ENCODE results near the gene ACAP3.

Gene ACAP3

DNA sequence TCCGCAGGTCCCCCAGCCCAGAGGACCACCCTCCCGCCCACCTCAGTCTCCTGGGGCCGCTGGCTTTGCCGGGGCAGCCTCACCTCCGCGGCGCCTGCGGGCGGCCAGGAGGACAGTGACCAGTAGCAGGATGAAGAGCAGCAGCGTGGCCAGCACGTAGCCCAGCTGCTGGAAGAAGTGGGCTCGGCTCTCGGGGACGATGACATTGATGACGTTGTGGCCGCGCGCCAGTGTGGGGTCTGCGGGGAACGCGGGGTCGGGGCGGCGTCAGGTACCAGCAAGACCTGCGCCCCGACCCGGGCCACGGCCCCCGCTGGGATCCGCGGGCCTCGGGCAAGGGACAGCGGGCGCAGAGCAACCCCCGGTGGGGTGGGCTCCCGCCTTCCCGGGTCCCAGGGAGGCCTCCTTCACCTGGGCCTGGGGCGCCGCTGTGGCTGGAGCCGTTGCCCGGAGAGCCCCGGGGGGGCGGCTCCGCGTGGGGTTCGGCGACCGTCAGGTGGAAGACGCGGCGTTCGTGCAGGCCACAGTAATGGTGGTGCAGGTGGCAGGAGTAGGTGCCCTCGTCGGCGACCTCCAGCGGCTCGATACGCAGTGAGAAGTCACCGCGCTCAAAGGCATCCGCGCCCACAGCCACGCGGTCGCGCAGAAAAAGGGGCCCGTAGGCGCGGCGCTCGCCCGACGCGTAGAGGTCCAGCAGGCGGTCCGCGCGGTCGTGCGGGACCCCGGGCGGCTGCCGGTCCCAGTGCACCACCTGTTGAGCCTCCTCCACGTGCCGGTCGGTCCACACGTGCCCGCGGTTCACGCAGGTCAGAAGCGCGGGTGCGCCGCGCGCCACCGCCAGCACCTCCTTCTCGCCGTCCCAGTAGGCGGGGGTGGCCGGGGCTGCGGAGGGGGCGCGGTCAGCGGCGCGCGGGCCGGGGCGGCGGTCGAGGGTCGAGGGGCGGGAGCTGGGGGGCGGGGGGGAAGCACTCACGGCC, 46.8 kb upstream of the ACAP3 start:
- TF ChIP-seq, protein P1, sequence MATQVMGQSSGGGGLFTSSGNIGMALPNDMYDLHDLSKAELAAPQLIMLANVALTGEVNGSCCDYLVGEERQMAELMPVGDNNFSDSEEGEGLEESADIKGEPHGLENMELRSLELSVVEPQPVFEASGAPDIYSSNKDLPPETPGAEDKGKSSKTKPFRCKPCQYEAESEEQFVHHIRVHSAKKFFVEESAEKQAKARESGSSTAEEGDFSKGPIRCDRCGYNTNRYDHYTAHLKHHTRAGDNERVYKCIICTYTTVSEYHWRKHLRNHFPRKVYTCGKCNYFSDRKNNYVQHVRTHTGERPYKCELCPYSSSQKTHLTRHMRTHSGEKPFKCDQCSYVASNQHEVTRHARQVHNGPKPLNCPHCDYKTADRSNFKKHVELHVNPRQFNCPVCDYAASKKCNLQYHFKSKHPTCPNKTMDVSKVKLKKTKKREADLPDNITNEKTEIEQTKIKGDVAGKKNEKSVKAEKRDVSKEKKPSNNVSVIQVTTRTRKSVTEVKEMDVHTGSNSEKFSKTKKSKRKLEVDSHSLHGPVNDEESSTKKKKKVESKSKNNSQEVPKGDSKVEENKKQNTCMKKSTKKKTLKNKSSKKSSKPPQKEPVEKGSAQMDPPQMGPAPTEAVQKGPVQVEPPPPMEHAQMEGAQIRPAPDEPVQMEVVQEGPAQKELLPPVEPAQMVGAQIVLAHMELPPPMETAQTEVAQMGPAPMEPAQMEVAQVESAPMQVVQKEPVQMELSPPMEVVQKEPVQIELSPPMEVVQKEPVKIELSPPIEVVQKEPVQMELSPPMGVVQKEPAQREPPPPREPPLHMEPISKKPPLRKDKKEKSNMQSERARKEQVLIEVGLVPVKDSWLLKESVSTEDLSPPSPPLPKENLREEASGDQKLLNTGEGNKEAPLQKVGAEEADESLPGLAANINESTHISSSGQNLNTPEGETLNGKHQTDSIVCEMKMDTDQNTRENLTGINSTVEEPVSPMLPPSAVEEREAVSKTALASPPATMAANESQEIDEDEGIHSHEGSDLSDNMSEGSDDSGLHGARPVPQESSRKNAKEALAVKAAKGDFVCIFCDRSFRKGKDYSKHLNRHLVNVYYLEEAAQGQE (IDR thresholded peaks at IDR 0.05; ENCODE audit: low read depth) = no peak
- TF ChIP-seq, protein P2, sequence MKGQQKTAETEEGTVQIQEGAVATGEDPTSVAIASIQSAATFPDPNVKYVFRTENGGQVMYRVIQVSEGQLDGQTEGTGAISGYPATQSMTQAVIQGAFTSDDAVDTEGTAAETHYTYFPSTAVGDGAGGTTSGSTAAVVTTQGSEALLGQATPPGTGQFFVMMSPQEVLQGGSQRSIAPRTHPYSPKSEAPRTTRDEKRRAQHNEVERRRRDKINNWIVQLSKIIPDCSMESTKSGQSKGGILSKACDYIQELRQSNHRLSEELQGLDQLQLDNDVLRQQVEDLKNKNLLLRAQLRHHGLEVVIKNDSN (IDR thresholded peaks at IDR 0.05) = no peak
- no peak for TF ChIP-seq RAD21 (IDR thresholded peaks at IDR 0.05; ENCODE audit: low read depth)
- TF ChIP-seq NFIC (IDR thresholded peaks at IDR 0.05) = no peak
- no peak for TF ChIP-seq TAF1 (IDR thresholded peaks at IDR 0.05; ENCODE audit: low read depth)
- TF ChIP-seq TEAD4 (IDR thresholded peaks at IDR 0.05) = no peak
- TF ChIP-seq YY1 (IDR thresholded peaks at IDR 0.05; ENCODE audit: low read depth) = no peak
- TF ChIP-seq EP300 (IDR thresholded peaks at IDR 0.05; ENCODE audit: borderline replicate concordance) = no peak
- TF ChIP-seq, protein P3, sequence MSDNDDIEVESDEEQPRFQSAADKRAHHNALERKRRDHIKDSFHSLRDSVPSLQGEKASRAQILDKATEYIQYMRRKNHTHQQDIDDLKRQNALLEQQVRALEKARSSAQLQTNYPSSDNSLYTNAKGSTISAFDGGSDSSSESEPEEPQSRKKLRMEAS (IDR thresholded peaks at IDR 0.05) = no peak; the same call in 1 of the 2 replicates
- TF ChIP-seq CEBPB (IDR thresholded peaks at IDR 0.05) = no peak
- no peak for TF ChIP-seq TCF12 (IDR thresholded peaks at IDR 0.05; ENCODE audit: low read depth)
- TF ChIP-seq CREB1 (IDR thresholded peaks at IDR 0.05; ENCODE audit: low read depth) = no peak
- no peak for TF ChIP-seq FOXM1 (IDR thresholded peaks at IDR 0.05; ENCODE audit: borderline replicate concordance, low read depth)
- no peak for TF ChIP-seq ZBTB7A (IDR thresholded peaks at IDR 0.05; ENCODE audit: low read depth)

DNA sequence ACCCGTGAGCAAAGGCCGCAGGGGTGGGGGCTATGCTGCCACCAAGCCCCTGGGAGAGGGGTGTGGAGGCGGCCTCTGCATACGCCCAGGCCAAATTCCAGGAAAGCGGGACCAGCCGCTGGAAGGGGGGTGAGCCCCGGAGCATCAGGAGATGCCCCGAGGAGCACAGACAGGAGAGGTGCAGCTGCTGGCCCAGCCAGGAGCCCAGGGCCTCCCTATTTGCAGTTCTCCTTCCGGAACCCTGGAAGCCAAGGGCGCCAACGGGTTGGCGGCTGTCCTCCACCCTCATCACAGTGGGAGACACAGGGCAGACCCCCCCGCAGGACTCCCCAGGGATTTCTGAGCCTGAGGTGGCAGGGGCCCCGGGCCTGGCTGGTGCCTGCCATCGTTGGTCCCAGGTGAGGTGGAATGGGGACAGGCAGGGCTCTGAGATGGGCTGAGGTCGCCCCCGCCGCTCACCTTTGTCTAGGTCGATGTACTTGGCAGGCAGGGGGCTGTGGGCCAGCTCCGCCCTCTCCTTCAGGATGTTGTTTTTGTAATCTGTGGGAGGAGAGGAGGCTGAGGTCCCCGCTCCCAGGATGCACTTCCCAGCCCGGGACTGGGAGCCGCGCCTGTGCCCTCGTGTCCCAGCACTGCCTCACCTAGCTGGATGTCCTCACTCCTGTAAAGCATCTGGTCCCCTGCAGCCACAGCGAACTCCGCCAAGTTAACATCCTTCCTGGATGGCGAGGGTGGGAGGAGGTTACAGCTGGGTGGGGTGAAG, 45.8 kb upstream of the ACAP3 start:
- TF ChIP-seq TAF1 (IDR thresholded peaks at IDR 0.05; ENCODE audit: low read depth) (no peak), RAD21 (IDR thresholded peaks at IDR 0.05; ENCODE audit: low read depth) (no peak), ZBTB7A (IDR thresholded peaks at IDR 0.05; ENCODE audit: low read depth) (0 out of 2 replicates have a peak, but pooled peaks have one; percentile 21)

DNA sequence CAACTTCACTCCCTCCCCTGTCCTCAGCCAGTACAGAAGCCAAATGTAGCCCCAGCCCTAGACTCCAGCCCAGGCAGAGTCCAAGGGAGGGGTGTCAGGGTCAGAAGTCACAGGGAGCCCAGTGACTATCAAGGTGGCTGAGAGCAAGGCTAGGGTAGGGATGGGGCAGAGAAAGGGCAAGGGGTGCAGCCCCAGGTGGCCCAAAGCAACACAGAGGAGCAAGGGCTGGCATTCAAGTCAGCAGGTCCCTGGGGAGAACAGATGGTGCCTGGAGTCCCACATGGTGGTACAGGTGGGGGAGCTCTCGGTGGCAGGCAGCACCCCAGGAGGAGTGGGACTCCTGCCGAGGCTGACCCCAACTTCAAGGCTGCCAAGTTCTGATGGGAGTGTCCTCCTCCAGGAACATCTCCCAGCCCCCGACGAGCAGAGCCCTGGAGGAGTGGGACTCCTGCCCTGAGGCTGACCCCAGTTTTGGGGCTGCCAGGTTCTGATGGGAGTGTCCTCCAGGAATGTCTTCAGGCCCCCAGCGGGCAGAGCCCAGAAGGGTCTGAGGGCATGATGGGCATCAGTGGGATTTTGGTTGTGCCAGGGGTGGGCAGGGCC, 45.2 kb upstream of the ACAP3 start:
- TF ChIP-seq NFIC (IDR thresholded peaks at IDR 0.05) (no peak), CEBPB (IDR thresholded peaks at IDR 0.05) (no peak), TAF1 (IDR thresholded peaks at IDR 0.05; ENCODE audit: low read depth) (no peak)
- TF ChIP-seq, protein P2 (IDR thresholded peaks at IDR 0.05) = no peak
- TF ChIP-seq, protein P3 (IDR thresholded peaks at IDR 0.05) = no peak

DNA sequence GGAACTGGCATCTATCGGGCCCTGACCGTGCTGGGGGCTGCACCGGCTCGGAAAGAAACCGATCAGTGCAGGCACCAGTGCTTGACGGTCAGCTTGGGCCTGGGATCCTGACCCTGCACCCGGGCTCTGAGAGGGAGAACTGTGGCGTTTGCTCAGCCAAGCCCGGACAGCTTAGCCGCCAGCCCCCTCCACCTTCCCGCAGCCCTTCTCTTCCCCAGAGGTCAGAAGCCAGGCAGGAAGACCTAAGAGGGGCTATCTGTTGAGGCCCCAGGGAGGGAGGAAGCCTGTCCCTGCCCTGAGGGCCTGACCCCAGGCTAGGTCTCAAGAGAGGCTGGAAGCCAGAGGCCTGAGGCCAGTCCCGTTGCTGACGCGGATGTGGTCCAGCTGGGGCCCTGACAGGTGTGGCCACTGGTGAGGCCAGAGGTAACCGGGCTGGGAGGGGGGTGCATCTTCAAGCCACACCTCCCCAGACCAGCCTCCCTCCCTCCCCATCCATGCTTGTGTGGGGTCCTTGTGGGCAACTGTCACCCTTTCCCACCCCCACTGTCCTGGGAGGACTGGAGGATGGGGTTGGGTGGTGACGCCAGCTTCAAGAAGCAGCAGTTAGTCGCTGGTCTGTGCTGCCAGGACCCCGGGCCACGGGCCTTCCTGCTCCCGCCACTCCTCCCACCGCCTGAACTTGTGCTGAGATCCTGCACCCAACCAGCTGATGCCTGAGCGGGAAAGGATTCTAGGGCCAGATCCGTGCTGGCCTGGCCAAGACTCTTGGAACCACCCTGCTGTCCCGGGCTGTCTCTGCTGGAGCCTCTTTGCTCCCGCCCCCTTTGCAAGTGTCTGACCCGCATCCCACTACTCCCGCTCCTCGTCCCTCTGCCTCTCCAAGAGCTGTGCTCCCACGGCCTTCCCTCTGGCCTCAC, 44.0 kb upstream of the ACAP3 start:
- TF ChIP-seq EGR1 (IDR thresholded peaks at IDR 0.05) (no peak), NFIC (IDR thresholded peaks at IDR 0.05) (no peak), TEAD4 (IDR thresholded peaks at IDR 0.05) (no peak), CREB1 (IDR thresholded peaks at IDR 0.05; ENCODE audit: low read depth) (no peak), ZBTB7A (IDR thresholded peaks at IDR 0.05; ENCODE audit: low read depth) (no peak), EP300 (IDR thresholded peaks at IDR 0.05; ENCODE audit: borderline replicate concordance) (no peak), CEBPB (IDR thresholded peaks at IDR 0.05) (no peak), TCF12 (IDR thresholded peaks at IDR 0.05; ENCODE audit: low read depth) (no peak), TAF1 (IDR thresholded peaks at IDR 0.05; ENCODE audit: low read depth) (no peak), RAD21 (IDR thresholded peaks at IDR 0.05; ENCODE audit: low read depth) (no peak)
- TF ChIP-seq, protein P2 (IDR thresholded peaks at IDR 0.05) = no peak
- TF ChIP-seq, protein P1 (IDR thresholded peaks at IDR 0.05; ENCODE audit: low read depth) = no peak

All from Ishikawa (cell line).